NOMO-1 treated with dmso at 0.1 percent for 144 hours (cell line): ENCODE results near the gene HLA-DMB.

Source experiments
- DNase-seq: peaks from one replicate; lab custom pipeline; 2025; ENCODE audit not compliant: unreplicated experiment; lab: John Stamatoyannopoulos, UW

The HLA-DMB gene

DNA sequence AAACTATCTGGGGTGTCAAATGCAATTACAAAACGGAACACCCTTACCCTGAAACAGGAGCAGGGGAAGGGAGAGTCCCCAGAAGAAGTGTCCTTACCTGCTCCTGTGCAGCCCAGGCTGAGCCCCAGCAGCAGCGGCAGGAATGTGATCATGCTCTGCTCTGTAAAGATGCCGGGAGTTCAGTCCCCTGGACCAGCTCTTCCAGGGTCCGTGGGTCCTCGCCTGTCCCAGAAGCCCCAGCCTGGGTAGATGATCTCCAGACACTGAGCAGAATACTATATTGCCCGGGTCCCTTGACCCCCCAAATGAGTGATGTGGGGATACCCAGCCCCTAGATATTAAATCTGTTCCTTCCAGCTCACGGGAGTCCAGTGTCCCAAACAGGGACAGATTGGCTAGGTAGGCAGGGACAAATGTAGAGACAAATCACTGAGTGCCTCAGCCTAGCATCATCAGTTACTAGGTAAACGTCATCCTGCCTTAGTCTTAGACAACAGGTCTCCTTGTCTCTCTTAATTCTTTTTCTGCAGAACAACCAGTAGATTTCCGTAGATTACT, at the start of gene HLA-DMB:
HLA-DMB (minus strand) TSS at position 373 of the 558 bp plus-strand sequence; CDS start at position 152, 221 bp downstream.
- DNase-seq = peak; percentile 80

GRCh38 chr6:32989368-32989767, 48.5 kb upstream of the HLA-DMB start:
- DNase-seq = no peak

GRCh38 chr6:32984622-32985389, 44.0 kb upstream of the HLA-DMB start:
- peak; percentile 59 for DNase-seq

DNA sequence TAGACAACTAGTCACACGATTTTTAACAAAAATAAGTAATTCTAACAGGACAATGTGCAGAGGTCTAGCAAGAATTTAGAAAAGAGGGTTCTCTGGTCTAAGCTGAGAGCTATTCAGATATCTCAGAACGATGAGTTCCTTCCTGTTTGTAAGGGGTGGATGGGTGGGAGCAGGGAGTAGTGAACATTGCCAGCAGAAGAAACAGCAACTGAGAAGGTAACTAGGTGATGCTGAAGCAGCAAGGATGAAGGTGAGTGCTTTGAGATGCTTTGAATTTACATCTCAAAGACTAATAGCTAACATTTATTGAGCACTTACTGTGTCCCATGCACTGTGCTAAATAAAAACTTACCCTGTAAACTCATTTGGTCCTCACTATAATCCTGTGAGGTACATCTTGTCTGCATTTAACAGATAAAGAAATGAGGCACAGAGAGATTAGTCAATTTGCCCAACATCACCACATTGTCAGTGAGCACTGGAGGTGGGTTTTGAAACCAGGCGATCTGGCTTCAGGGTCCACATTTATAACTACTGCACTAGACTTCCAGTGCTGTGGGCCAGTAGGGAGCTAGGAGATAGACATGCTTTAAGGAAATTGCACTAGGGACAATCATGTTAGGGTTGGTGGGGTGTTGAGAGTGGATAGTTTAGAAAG, 43.3 kb upstream of the HLA-DMB start:
- no peak for DNase-seq

DNA sequence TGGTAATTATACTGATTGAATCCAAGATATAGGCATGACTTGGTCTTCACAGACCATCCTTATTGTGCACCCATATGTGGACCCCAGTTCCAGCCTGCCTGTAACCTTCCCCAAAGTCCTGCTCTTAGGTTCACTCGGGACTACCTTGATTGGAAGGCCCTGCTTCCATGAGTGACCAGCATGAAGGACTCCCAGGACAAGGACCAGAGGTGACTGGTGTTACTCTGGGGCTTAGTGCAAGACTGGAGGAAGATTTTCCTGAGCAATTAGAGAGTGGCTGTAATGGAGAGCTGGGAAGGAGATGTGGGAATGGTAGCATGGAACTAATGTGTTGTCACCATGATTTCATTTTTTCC, 42.6 kb upstream of the HLA-DMB start:
- no peak for DNase-seq

- DNase-seq = no peak
Observed at GRCh38 chr6:32982702-32983492, 42.1 kb upstream of the HLA-DMB start.

- no peak for DNase-seq
Observed at GRCh38 chr6:32982084-32982701, 41.4 kb upstream of the HLA-DMB start.

DNA sequence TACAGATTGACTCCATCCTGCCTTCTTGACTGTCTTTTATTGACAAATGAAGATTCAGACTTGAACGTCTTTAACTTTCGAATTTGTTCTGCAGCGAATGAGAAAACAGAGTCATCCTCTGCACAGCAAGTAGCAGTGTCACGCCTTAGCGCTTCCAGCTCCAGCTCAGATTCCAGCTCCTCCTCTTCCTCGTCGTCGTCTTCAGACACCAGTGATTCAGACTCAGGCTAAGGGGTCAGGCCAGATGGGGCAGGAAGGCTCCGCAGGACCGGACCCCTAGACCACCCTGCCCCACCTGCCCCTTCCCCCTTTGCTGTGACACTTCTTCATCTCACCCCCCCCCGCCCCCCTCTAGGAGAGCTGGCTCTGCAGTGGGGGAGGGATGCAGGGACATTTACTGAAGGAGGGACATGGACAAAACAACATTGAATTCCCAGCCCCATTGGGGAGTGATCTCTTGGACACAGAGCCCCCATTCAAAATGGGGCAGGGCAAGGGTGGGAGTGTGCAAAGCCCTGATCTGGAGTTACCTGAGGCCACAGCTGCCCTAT, 39.7 kb upstream of the HLA-DMB start:
- no peak for DNase-seq

GRCh38 chr6:32979720-32980487, 39.1 kb upstream of the HLA-DMB start:
- DNase-seq = no peak

- no peak for DNase-seq
Observed at GRCh38 chr6:32977953-32978324, 37.1 kb upstream of the HLA-DMB start.

GRCh38 chr6:32977272-32977952, 36.6 kb upstream of the HLA-DMB start:
- DNase-seq = no peak

DNA sequence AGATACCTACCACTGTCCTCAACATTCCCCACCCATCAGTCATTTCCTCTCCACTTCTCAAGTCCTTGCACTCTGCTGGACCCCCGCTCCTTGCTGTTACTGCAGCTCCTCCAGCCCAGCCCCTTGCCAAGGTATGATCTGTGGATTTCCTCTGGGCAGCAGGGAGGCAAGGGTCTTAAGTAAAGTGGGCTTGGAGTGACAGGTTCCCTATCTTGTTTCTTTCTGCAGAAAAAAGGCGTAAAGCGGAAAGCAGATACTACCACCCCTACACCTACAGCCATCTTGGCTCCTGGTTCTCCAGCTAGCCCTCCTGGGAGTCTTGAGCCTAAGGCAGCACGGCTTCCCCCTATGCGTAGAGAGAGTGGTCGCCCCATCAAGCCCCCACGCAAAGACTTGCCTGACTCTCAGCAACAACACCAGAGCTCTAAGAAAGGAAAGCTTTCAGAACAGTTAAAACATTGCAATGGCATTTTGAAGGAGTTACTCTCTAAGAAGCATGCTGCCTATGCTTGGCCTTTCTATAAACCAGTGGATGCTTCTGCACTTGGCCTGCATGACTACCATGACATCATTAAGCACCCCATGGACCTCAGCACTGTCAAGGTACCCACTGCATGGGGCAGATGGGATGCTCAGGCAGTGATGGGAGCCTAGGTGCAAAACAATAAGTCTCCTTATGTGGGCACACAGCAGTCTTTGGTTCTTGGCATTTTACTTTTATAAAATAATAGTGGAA, 35.7 kb upstream of the HLA-DMB start:
- DNase-seq = no peak

DNA sequence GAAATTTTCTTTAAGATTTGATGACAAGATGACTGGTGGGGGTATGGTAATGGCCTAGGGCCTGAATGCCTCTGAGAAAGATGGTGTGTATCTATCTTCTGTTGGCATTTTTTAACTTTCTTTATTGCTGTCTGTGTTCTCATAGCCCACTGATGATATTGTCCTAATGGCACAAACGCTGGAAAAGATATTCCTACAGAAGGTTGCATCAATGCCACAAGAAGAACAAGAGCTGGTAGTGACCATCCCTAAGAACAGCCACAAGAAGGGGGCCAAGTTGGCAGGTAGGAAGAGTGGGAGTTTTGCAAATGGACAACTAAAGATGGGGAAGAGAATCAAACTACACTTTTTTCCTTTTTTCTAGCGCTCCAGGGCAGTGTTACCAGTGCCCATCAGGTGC, 35.1 kb upstream of the HLA-DMB start:
- no peak for DNase-seq

- DNase-seq = no peak
Observed at GRCh38 chr6:32974541-32975308, 33.9 kb upstream of the HLA-DMB start.

- peak; percentile 42 for DNase-seq
Observed at GRCh38 chr6:32974016-32974333, 33.1 kb upstream of the HLA-DMB start.

DNA sequence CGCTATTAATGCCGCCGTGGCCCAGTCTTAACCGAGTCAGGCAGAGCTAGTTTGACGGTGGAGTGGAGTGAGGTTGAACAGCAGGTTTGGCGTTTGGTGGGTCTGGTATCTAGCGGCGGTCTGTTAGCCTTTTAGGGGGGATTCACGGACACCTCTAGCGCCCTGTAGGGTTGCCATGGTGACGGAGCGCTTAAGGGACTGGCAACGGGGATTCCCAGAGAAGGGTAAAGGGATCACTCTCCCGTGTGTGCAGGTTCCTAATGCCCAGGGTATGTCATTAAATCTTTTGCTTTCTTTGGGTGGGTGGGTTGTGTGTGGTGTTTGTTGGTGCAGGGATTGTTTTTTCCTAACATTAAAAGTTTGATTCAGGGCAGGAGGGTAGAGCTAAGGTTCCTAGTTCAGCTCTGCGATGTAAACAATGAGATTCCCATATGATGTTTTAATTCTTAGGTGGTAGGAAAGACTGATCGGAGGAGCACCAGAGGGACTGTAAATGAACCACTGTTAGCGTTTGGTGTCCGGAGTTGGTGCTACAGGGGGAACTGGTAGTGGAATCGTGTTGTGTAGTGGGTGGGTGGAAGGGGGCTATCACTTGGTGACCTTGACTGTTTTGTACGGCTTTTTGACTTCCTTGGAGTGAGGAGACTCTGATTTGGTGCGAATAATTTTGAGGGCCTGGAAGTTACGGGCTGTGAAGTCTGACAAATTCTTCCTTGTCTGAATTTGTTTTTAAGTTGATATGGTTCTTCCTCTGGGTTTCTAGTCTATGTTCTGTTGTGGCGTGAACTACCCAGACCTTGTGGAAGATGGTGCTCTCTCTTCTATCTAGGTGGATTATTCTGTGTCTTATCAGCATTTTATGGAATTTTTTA, 32.6 kb upstream of the HLA-DMB start:
- DNase-seq = peak; percentile 25
